IPS DF 4.7 (cell line): ENCODE data around the gene GRN.
"Not testable (repeated sequence)": the region's sequence is repeated elsewhere in the genome, so short reads cannot be mapped to it uniquely, and the experiment has no call there.

Source experiments
- DNase-seq: peaks from one replicate; pipeline ENCODE4 v3.0.0-alpha.2; 2013; ENCODE audit warnings: low spot score; ENCODE audit errors: extremely low read depth

GRN gene

DNA sequence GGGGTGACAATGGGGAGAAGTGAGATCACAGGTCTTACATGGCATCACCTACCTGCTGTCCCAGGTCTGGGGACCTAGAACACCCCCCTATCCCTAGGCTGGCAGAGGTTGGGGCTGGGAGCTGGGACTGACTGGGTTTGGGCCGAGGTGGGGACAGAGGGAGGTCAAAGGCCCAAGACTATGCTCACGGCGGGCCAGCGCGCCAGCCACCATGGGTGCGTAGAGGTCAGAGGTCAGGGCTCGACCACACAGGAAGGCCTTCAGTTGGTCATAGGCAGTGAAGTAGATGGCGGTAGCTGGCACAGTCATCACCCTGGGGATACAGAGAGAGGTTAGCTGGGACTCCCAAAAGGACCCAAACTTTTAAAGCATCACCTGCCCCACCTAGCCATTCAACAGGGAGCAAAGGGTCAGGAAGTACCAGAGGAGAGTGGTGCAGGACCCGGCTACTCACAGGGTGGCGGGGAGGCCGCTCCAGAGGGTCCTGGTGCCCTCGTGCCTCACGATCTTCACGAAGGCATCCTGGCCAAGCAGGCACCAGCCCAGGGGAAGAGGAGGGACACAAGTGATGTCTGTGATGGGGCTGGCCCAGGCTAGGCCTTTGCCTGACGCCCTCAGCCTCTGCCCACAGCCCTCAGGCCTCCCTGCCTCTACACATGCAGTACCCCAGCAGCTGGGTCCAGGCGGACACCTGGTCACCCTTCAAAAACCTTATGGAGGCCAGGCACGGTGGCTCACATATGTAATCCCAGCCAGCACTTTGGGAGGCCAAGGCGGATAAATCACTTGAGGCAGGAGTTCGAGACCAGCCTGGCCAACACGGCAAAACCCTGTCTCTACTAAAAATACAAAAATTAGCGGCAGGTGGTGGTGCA lies 23.6 kb upstream of the GRN start:
- no peak for DNase-seq

- no peak for DNase-seq
Observed at GRCh38 chr17:44322236-44322895, 22.7 kb upstream of the GRN start.

DNA sequence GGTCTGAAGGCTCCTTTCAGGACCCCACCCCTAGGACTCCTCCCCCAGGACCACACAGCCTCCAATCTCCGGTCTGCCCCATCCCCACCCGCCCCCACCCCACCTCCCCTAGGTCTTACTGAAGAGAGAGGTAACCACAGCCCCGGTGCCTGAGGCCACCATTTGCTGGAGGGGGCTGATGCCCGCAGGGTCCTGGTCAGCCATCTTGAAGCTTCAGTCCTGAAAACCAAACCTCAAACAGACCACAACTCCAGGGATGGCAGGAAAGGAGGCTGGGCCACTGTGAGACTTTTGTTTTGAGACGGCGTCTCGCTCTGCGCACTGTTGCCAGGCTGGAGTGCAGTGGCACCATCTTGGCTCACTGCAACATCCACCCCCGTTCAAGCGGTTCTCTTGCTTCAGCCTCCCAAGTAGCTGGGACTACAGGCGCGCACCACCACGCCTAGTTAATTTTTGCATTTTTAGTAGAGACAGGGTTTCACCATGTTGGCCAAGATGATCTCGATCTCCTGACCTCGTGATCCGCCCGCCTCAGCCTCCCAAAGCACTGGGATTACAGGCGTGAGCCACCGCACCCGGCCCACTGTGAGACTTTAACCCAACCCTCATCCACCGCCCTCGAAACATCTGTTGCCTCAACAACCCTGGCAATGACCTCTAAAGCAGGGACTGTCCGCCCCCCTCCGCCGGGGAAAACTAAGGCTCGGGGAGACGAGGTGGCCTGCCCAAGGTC lies 21.6 kb upstream of the GRN start:
- no peak for DNase-seq

DNA sequence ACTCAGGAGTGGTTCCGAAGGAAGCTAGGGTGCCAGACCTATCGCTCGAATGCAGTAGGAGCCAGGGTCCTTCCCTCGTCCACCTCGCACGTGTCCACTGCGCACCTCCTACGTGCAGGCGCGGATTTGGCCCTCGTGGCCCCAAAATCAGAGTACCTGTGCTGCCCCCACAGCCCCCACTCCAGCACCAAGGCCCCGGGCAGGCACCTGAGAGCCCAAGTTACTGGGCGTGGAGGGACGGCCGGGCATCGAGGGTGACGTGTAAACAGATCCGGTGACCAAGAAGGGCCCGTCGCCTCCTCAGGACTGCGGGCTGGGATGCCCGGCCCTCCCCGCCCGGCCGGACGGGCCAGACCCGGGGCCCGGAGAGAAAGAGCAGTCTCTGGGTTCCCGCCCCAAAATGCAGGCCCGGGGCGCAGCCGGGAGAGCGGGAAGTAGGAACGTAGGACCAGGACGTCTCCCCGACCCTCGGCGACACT lies 21.0 kb upstream of the GRN start:
- DNase-seq = no peak

DNA sequence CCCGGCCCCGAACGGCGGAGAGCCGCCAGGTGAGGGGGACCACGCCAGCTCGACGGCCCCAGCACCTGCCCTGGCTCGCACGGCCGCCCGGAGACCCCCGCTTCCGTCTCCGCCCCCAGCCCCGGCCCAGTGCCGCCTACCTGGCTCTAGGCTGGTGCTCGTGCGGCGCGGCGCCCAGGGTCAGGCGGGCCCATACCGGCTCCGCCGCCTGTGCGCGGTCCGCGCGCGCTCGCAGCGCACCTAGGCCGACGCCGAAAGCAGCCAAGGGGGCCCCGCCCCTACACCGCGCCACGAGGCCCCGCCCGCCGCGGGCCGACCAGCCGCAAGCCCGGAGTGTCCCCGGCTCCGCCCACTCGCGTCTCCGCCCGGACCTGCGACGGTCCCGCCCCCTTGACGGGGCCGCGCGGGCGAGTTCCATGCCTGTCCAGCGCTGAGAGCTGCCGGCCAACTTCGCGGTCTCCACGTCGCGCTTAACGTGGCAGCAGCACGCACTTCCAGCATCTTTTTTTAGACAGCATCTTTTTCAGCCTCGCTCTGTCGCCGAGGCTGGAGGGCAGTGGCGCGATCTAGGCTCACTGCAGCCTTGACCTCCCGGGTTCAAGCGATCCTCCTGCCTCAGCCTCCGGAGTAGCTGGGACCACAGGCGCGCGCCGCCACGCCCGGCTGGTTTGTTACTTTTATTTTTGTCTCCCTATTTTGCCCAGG lies 20.4 kb upstream of the GRN start, which contains the start of gene SLC25A39:
TSS of gene SLC25A39 (minus strand) at position 253 of the 705 bp plus-strand sequence. CDS start 1,261 bp downstream, outside the sequence.
- DNase-seq = no peak

GRCh38 chr17:44326861-44327444 lies 18.1 kb upstream of the GRN start:
- no peak for DNase-seq

DNA sequence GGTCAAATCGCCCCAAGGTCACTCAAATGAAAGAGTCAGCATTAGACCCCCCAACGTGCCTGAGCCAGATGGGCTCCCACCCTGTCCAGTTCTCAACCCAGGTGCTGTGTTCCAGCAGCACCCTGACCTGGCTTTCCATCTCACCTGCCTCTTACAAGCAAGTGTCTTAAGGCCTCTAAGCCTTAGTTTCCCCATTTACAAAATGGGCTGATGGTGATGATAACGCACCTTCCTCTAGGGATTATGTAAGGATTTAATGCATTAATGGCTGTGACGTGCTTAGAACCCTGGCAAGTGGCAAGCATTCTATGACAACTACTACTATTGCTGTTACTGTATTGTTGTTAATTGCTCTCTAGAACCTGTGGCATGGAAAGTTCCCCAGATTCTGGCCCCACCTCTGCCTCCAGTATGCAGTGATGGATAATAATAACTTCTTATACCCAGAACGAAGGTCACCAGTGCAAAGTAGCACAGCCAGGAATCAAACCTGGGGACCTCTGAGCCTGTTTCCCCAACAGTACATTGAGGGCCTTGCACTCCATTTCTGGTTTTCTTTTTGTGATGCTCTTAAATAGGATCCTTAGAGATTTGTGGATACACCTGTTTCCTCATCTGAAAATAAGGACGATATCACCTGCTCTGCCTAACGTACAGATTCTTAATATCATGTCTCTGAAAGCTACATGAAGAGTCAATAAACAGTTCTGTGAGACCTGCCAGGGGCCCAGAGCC lies 17.2 kb upstream of the GRN start:
- DNase-seq = no peak

DNA sequence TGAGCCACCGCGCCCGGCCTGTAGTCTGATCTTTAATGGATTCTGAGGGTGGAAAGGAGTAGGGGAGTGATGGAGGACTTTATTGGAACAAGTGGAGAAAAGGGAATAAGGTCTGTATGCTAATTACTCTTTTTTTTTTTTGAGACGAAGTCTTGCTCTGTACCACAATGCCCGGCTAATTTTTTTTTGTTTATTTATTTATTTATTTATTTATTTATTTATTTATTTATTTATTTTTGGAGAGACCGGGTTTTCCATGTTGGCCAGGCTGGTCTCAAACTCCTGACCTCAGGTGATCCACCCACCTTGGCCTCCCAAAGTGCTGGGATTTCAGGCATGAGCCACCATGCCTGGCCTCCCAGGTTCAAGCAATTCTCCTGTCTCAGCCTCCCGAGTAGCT lies 15.6 kb upstream of the GRN start:
- not testable (repeated sequence) for DNase-seq

DNA sequence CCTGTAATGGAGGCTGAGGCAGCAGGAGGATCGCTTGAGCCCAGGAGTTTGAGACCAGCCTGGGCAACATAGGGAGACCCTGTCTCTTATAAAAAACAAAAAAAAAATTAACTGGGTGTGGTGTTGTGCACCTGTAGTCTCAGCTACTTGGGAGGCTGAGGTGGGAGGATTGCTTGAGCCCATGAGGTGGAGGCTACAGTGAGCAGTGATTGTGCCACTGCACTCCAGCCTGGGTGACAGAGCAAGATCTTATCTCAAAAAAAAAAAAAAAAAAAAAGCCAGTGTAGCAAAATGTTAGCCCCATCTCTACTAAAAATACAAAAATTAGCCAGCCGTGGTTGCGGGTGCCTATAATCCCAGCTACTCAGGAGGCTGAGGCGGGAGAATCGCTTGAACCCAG lies 14.8 kb upstream of the GRN start:
- DNase-seq = not testable (repeated sequence)

GRCh38 chr17:44331249-44331760 lies 13.8 kb upstream of the GRN start:
- DNase-seq = no peak

- DNase-seq = no peak
Observed at GRCh38 chr17:44333371-44333770, 11.7 kb upstream of the GRN start.

GRCh38 chr17:44334315-44334714 lies 10.8 kb upstream of the GRN start:
- DNase-seq = no peak

DNA sequence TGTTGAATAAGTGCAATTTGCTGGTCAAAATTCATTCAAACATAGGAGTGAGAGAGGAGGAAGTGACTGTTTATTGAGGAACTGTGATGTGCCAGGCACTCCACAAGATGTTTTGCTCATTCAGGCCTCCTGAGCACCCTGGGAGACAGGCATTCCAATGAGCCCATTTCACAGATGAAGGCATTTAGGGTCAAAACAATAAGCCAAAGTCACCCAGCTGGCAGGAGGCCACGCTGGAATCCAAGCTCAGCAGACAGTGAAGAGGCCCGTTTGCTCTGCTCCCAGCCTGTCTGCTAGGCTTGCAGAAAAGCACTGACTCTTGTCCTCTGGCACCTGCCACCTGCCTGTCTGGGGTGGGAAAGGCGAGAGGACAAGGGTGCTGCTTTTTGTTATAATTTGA lies 10.4 kb upstream of the GRN start:
- DNase-seq = no peak

DNA sequence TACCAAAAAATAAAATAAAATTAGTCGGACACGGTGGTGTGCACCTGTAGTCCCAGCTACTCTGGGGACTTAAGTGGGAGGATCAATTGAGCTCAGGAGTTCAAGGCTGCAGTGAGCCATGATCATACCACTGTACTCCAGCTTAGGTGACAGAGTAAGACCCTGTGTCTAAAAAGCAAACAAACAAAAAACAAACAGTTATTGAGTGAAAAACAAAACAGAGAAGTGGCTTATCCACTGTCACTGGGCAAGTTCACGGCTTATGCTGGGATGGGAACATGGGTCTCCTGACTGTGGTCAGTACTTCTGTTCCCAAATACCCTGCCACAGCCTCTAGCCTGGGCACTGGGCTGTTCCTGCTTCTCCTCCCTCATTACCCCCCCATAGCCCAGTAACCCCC lies 9.5 kb upstream of the GRN start:
- no peak for DNase-seq

DNA sequence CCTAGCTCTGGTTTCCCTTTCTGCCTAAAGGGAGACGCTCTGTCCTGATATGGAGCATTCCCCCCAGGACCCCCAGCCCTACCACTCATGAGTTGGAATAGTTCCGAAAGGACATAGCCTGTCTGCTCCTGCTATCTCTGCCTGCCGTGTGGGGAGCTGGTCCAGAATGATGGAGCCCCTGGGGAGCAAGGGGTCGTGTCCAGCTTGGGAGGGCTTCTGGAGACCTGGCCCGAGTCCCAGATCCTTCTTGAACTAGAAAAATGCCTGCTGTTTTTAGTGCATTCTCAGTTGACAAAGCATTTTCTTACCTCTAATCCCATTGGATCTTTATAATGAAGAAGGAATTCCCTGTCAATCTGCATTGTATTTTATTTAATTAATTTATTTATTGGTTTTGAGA lies 9.1 kb upstream of the GRN start:
- DNase-seq = no peak

DNA sequence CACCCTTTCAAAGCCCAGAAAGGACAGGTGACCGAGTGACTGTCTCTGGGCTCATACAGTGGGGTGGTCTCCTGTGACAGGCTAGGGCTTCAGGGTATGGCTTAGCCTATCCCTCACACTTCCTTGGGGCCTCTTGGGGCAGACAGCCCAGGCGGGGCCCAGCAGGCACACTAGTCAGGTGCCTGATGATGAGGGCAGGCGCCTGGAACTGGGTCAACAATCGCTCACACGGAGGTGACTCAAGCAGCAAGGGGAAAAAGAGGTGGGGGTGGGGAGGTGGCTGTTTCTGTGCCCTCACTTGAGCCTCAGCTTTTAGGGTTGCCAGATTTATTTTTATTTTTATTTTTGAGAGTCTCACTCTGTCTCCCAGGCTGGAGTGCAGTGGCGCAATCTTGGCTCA lies 6.4 kb upstream of the GRN start:
- DNase-seq = no peak

GRCh38 chr17:44340553-44340952 lies 4.5 kb upstream of the GRN start:
- not testable (repeated sequence) for DNase-seq

- no peak for DNase-seq
Observed at GRCh38 chr17:44343510-44344209, 1.4 kb upstream of the GRN start.

GRCh38 chr17:44345454-44346026 lies 438 bp downstream of the GRN start:
- no peak for DNase-seq
